SK-N-SH (cell line): ENCODE results near the gene DDAH1.

Source experiments
- MEF2A ChIP-seq: IDR thresholded peaks from 2 replicates; pipeline ENCODE4 v1.4.0; 2012; ENCODE audit warnings: low read depth, borderline replicate concordance
- TEAD4 ChIP-seq: IDR thresholded peaks from 2 replicates; pipeline ENCODE4 v1.4.0; 2012; ENCODE audit warnings: mild to moderate bottlenecking, borderline replicate concordance; ENCODE audit not compliant: insufficient read depth
- YY1 ChIP-seq: IDR thresholded peaks from 2 replicates; pipeline ENCODE4 v1.4.0; 2012; ENCODE audit warnings: low read depth, mild to moderate bottlenecking
- TF ChIP-seq, protein P1 (sequence below): fragments of 200-600 bp; sonication (generic); IDR thresholded peaks from 2 replicates; pipeline ENCODE4 v1.6.1; 2017; ENCODE audit warnings: antibody characterized with exemption, mild to moderate bottlenecking, moderate library complexity

- TF ChIP-seq TEAD4 (no peak), YY1 (no peak), MEF2A (no peak)
- TF ChIP-seq, protein P1, sequence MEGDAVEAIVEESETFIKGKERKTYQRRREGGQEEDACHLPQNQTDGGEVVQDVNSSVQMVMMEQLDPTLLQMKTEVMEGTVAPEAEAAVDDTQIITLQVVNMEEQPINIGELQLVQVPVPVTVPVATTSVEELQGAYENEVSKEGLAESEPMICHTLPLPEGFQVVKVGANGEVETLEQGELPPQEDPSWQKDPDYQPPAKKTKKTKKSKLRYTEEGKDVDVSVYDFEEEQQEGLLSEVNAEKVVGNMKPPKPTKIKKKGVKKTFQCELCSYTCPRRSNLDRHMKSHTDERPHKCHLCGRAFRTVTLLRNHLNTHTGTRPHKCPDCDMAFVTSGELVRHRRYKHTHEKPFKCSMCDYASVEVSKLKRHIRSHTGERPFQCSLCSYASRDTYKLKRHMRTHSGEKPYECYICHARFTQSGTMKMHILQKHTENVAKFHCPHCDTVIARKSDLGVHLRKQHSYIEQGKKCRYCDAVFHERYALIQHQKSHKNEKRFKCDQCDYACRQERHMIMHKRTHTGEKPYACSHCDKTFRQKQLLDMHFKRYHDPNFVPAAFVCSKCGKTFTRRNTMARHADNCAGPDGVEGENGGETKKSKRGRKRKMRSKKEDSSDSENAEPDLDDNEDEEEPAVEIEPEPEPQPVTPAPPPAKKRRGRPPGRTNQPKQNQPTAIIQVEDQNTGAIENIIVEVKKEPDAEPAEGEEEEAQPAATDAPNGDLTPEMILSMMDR = no peak
Observed at GRCh38 chr1:85485516-85485915, 20.6 kb upstream of the DDAH1 start.
